Uterus (tissue), 2 donors: ENCODE measurements around the gene C2CD3.

Experiments used
- POLR2A ChIP-seq, 2 donors: fragments of 450-650 bp; IDR thresholded peaks; one replicate each; pipeline ENCODE4 v1.6.1; 2016; ENCODE audit warnings: antibody characterized with exemption in 2 of 2, mild to moderate bottlenecking in 1 of 2, moderate library complexity in 1 of 2
- TF ChIP-seq, protein P1 (sequence below), 4 experiments: fragments of 200-600 bp in 2 of 4; fragments of 450-650 bp in 2 of 4; sonication (generic) in 2 of 4; IDR thresholded peaks; one replicate each; pipeline ENCODE4 v1.5.1; 2016 to 2019; ENCODE audit warnings: antibody characterized with exemption in 4 of 4, mild to moderate bottlenecking in 2 of 4, moderate library complexity in 1 of 4

DNA sequence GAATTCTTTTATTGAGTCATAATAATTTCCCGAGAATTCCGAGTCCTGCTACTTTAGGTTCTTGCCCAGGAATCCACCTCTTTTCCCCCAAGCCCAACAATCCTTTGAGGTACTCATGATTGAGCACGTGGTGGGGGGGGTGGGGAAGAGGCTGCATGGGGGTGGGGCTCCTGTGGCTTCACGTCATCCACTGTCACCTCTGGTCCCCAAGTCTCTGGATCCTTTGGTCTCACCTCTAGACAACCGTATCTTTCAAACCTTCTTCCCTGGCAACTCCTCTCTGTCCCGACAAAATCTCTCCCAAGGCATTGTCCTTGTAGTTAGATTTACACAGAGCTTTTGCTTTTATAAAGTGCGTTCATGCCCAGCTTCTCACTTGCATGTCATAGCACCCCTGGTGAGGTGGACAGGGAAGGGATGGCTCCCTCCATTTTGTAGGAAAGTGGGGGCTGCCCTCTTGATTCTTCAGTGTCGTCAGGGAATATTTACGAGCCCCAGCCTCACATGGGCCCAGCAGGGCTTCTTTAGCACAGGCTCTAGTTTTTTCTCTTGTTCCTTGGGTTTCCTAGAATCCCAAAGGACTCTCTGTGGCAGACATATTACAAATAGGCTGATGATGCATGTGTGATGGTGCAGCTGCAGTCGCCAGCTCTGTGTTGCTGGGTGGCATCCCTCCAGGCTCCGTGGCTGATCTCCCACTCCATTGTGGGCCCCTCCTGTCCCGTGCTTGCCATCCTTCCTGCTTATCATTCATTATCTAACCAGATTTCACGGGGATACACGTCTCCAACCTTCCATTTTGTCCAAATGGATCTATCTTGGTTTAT is 170.3 kb downstream of the C2CD3 start:
- TF ChIP-seq, protein P1, sequence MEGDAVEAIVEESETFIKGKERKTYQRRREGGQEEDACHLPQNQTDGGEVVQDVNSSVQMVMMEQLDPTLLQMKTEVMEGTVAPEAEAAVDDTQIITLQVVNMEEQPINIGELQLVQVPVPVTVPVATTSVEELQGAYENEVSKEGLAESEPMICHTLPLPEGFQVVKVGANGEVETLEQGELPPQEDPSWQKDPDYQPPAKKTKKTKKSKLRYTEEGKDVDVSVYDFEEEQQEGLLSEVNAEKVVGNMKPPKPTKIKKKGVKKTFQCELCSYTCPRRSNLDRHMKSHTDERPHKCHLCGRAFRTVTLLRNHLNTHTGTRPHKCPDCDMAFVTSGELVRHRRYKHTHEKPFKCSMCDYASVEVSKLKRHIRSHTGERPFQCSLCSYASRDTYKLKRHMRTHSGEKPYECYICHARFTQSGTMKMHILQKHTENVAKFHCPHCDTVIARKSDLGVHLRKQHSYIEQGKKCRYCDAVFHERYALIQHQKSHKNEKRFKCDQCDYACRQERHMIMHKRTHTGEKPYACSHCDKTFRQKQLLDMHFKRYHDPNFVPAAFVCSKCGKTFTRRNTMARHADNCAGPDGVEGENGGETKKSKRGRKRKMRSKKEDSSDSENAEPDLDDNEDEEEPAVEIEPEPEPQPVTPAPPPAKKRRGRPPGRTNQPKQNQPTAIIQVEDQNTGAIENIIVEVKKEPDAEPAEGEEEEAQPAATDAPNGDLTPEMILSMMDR (IDR thresholded peaks at IDR 0.05), result no peak
- no peak for TF ChIP-seq POLR2A (IDR thresholded peaks at IDR 0.05)
